GM18507 (cell line): ENCODE measurements around the gene GRAMD1C.
"Not testable (repeated sequence)": the region's sequence is repeated elsewhere in the genome, so short reads cannot be mapped to it uniquely, and the experiment has no call there.

Experiments used
- DNase-seq: peaks from one replicate; pipeline ENCODE4 v3.0.0; 2011; ENCODE audit warnings: low read depth; ENCODE audit not compliant: insufficient read length; ENCODE audit errors: extremely low spot score
- FAIRE-seq: peaks from 2 replicates; lab custom pipeline; 2011; peaks lifted over from hg19 to GRCh38; lab: Jason Lieb, UNC

GRAMD1C gene

GRCh38 chr3:113849071-113849470 is 10.5 kb downstream of the GRAMD1C start:
- not testable (repeated sequence) for FAIRE-seq

GRCh38 chr3:113849841-113850240 is 11.3 kb downstream of the GRAMD1C start:
- DNase-seq, FAIRE-seq: not testable (repeated sequence)

More at GRCh38 chr3:113849071-113849470, 10.5 kb downstream of the GRAMD1C start:
- DNase-seq = not testable (repeated sequence)

GRCh38 chr3:113850391-113850790 is 11.8 kb downstream of the GRAMD1C start:
- FAIRE-seq, DNase-seq: not testable (repeated sequence)

- no peak for DNase-seq
- FAIRE-seq = no peak
Observed at GRCh38 chr3:113852506-113852905, 13.9 kb downstream of the GRAMD1C start.

GRCh38 chr3:113867506-113867905 is 28.9 kb downstream of the GRAMD1C start:
- no peak for DNase-seq
- no peak for FAIRE-seq

- DNase-seq (no peak), FAIRE-seq (no peak)
Observed at GRCh38 chr3:113873293-113873692, 34.7 kb downstream of the GRAMD1C start.

GRCh38 chr3:113873814-113874526 is 35.4 kb downstream of the GRAMD1C start:
- FAIRE-seq = no peak
- DNase-seq = no peak

- no peak for FAIRE-seq
Observed at GRCh38 chr3:113878403-113878802, 39.8 kb downstream of the GRAMD1C start.

GRCh38 chr3:113885050-113885449 is 46.5 kb downstream of the GRAMD1C start:
- no peak for DNase-seq

More at GRCh38 chr3:113878403-113878802, 39.8 kb downstream of the GRAMD1C start:
- DNase-seq = no peak

GRCh38 chr3:113890256-113890900 is 51.8 kb downstream of the GRAMD1C start:
- DNase-seq (no peak), FAIRE-seq (no peak)

More at GRCh38 chr3:113885050-113885449, 46.5 kb downstream of the GRAMD1C start:
- no peak for FAIRE-seq

GRCh38 chr3:113894927-113895326 is 56.3 kb downstream of the GRAMD1C start:
- FAIRE-seq (no peak), DNase-seq (no peak)

- FAIRE-seq = no peak
- DNase-seq = no peak
Observed at GRCh38 chr3:113895964-113896363, 57.4 kb downstream of the GRAMD1C start.

GRCh38 chr3:113896930-113897329 is 58.3 kb downstream of the GRAMD1C start:
- FAIRE-seq (no peak), DNase-seq (no peak)

- FAIRE-seq (no peak), DNase-seq (no peak)
Observed at GRCh38 chr3:113897373-113897777, 58.8 kb downstream of the GRAMD1C start.

- DNase-seq (no peak), FAIRE-seq (no peak)
Observed at GRCh38 chr3:113898892-113899291, 60.3 kb downstream of the GRAMD1C start.

GRCh38 chr3:113906568-113907140 is 68.1 kb downstream of the GRAMD1C start:
- FAIRE-seq (no peak), DNase-seq (no peak)

GRCh38 chr3:113908133-113908532 is 69.5 kb downstream of the GRAMD1C start:
- DNase-seq (no peak), FAIRE-seq (no peak)

- FAIRE-seq (no peak), DNase-seq (no peak)
Observed at GRCh38 chr3:113910966-113911365, 72.4 kb downstream of the GRAMD1C start.

GRCh38 chr3:113912552-113913236 is 74.1 kb downstream of the GRAMD1C start:
- DNase-seq (peak; percentile 22), FAIRE-seq (peak; percentile 93)

GRCh38 chr3:113914646-113915045 is 76.1 kb downstream of the GRAMD1C start:
- FAIRE-seq = no peak
- no peak for DNase-seq
